Sigmoid colon (tissue), 4 donors: ENCODE measurements around the gene ANXA8.
"Not testable (repeated sequence)": the region's sequence is repeated elsewhere in the genome, so short reads cannot be mapped to it uniquely, and the experiment has no call there.

Experiments
- CTCF ChIP-seq, 4 experiments: fragments of 450-650 bp in 3 of 4; fragments of 200-600 bp in 1 of 4; IDR thresholded peaks; one replicate each; pipeline ENCODE4 v1.5.1; 2016 to 2019; ENCODE audit warnings: antibody characterized with exemption in 4 of 4, mild to moderate bottlenecking in 3 of 4, moderate library complexity in 2 of 4
- EP300 ChIP-seq, 4 donors: sonication (generic); formaldehyde crosslinking; IDR thresholded peaks; one replicate each; pipeline ENCODE4 v1.6.1; 2017; ENCODE audit warnings: antibody characterized with exemption in 4 of 4
- POLR2A ChIP-seq, 2 donors: fragments of 450-650 bp; IDR thresholded peaks; one replicate each; pipeline ENCODE4 v1.6.1; 2016; ENCODE audit warnings: antibody characterized with exemption in 2 of 2, mild to moderate bottlenecking in 2 of 2, moderate library complexity in 2 of 2
- POLR2AphosphoS5 ChIP-seq, 4 donors: sonication (generic); formaldehyde crosslinking; IDR thresholded peaks; one replicate each; pipeline ENCODE4 v1.6.1; 2017; ENCODE audit warnings: antibody characterized with exemption in 4 of 4

- TF ChIP-seq POLR2A, CTCF, EP300, POLR2AphosphoS5 (IDR thresholded peaks at IDR 0.05): not testable (repeated sequence)
Measured at GRCh38 chr10:47491600-47491999, 7.7 kb upstream of the ANXA8 start, which contains the start of gene FAM25G.
